OCI-LY3 (cell line): ENCODE data around the gene TXNL4A.

Experiments
- H2AFZ ChIP-seq: fragments of 200-600, 300-600 bp; shearing (Covaris generic); 2 replicates; pipeline ENCODE4 v1.6.0; 2014; ENCODE audit warnings: antibody characterized with exemption, low read depth, low read length
- H3K27ac ChIP-seq: fragments of 200-600, 300-600 bp; sonication (generic); 2 replicates; pipeline ENCODE4 v1.5.1; 2014; ENCODE audit warnings: mild to moderate bottlenecking, low read length, moderate library complexity, mixed read lengths
- H3K27me3 ChIP-seq: fragments of 200-600, 300-600 bp; sonication (generic); 2 replicates; pipeline ENCODE4 v1.6.1; 2014; ENCODE audit warnings: low read depth, low read length, mixed read lengths
- H3K36me3 ChIP-seq: fragments of 200-600, 300-600 bp; sonication (generic); replicated peaks from 2 replicates; pipeline ENCODE3; 2014; ENCODE audit warnings: low read depth, low read length, mixed read lengths
- H3K4me1 ChIP-seq: fragments of 300-600, 200-600 bp; sonication (generic); 2 replicates; pipeline ENCODE4 v1.6.1; 2014; ENCODE audit warnings: low read length, mixed read lengths
- H3K4me2 ChIP-seq: fragments of 200-600, 300-600 bp; sonication (generic); 2 replicates; pipeline ENCODE4 v1.6.1; 2014; ENCODE audit warnings: low read length, mixed read lengths
- H3K4me3 ChIP-seq: fragments of 300-600, 200-600 bp; sonication (generic); 2 replicates; pipeline ENCODE4 v1.5.1; 2014; ENCODE audit warnings: antibody characterized with exemption, mild to moderate bottlenecking, low read length, moderate library complexity
- H3K79me2 ChIP-seq: fragments of 300-600, 200-600 bp; shearing (Covaris generic); 2 replicates; pipeline ENCODE4 v1.6.1; 2014; ENCODE audit warnings: mild to moderate bottlenecking, low read length, mixed read lengths
- H3K9ac ChIP-seq: fragments of 300-600, 200-600 bp; shearing (Covaris generic); 2 replicates; pipeline ENCODE4 v1.6.0; 2014; ENCODE audit warnings: mild to moderate bottlenecking, low read length, moderate library complexity
- H3K9me3 ChIP-seq: fragments of 200-600, 300-600 bp; shearing (Covaris generic); 2 replicates; pipeline ENCODE4 v1.6.1; 2014; ENCODE audit warnings: low read length, mixed read lengths; ENCODE audit not compliant: insufficient read depth
- H4K20me1 ChIP-seq: fragments of 200-600, 300-600 bp; sonication (generic); 2 replicates; pipeline ENCODE4 v1.6.1; 2016; ENCODE audit warnings: low read length, mixed read lengths; ENCODE audit not compliant: insufficient read depth
- EZH2phosphoT487 ChIP-seq: fragments of 200-600 bp; shearing (Covaris generic); IDR thresholded peaks from 2 replicates; pipeline ENCODE4 v1.6.1; 2018; ENCODE audit warnings: antibody characterized with exemption, mixed run types, low read depth
- TF ChIP-seq, protein P1 (sequence below): fragments of 200-600, 300-600 bp; sonication (generic); IDR thresholded peaks from 2 replicates; pipeline ENCODE4 v1.5.1; 2014; ENCODE audit warnings: antibody characterized with exemption, low read length, low read depth

TXNL4A gene

DNA sequence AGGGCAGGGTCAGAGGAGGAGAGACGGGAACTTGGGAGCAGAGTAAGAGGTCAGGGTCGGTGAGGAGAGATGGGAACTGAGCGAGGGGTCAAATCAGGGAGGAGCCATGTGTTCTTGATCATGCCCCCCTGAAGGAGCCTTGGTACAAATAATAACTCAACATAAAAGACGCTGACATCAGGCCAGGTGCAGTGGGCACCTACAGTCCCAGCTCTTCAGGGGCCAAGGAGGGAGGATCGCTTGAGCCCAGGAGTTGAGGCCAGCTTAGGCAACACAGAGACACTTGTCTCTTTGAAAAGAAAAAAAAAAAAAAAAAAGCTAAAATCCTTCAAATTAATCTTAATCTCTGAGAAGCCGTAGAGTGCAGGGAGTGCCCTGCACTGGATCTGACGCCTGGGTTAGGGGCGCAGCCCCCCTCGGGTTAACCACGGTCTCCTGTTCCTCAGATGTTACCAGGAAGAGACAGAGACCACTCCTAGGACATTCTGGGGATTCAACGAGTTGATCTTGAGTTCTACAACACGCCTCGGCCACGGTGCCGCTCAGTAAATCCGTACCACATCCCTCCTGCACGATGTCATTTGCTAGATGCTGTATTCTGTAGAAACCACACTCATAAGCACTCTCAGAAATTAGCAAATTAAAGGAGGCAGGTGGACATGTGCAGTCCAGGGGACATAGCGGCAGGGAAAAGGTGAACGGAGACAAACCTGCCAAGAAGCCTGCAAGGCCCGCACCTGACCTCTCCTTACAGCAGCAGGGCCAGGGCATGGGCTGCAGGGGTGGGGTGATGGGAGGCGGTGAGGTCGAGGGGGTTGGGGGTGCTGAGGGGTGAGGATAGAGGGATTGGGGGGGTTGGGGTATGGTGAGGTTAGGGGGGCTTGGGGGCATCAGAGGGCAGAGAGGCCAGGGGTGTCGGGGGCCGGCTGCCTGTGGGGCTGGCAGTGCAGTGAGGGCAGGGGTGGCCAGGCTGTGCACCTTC, 66.1 kb downstream of the TXNL4A start:
- Histone ChIP-seq H3K36me3 (peaks cover 44% of the 10 kb centered on the region), H3K9me3 (no peaks in the 10 kb centered on the region), H3K79me2 (peaks cover 34% of the 10 kb centered on the region), H3K4me3 (no peak overlapping the region), H3K27ac (no peak overlapping the region), H2AFZ (no peak overlapping the region), H3K4me2 (no peak overlapping the region), H3K4me1 (no peaks in the 10 kb centered on the region), H3K27me3 (no peaks in the 10 kb centered on the region), H4K20me1 (peaks cover 32% of the 10 kb centered on the region), H3K9ac (no peak overlapping the region)
- no peak for TF ChIP-seq EZH2phosphoT487
- TF ChIP-seq, protein P1, sequence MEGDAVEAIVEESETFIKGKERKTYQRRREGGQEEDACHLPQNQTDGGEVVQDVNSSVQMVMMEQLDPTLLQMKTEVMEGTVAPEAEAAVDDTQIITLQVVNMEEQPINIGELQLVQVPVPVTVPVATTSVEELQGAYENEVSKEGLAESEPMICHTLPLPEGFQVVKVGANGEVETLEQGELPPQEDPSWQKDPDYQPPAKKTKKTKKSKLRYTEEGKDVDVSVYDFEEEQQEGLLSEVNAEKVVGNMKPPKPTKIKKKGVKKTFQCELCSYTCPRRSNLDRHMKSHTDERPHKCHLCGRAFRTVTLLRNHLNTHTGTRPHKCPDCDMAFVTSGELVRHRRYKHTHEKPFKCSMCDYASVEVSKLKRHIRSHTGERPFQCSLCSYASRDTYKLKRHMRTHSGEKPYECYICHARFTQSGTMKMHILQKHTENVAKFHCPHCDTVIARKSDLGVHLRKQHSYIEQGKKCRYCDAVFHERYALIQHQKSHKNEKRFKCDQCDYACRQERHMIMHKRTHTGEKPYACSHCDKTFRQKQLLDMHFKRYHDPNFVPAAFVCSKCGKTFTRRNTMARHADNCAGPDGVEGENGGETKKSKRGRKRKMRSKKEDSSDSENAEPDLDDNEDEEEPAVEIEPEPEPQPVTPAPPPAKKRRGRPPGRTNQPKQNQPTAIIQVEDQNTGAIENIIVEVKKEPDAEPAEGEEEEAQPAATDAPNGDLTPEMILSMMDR = no peak
